HG02798 (cell line): Measurements from ENCODE around the gene KRTAP19-1.

Experiments
- ATAC-seq: cut with Tn5 transposase; IDR thresholded peaks from one replicate; pipeline ENCODE4 v1.9.1; 2021; ENCODE audit warnings: mild to moderate bottlenecking; ENCODE audit not compliant: unreplicated experiment, poor library complexity

The KRTAP19-1 gene

GRCh38 chr21:30434033-30434631 is 46.0 kb downstream of the KRTAP19-1 start:
- ATAC-seq, result no peak

- ATAC-seq, result no peak
These were observed 50.0 kb downstream of the KRTAP19-1 start, which contains the start of gene KRTAP13-4 for GRCh38 chr21:30430170-30430655. Gene KRTAP13-4, plus strand, starts transcription at chr21:30430220. Its CDS starts 56 bp downstream, at chr21:30430276.
